Adipocyte (in vitro differentiated cells): Measurements from ENCODE around the gene ISCA2.

Experiments used
- DNase-seq: peaks from one replicate; pipeline ENCODE4 v3.0.0-alpha.2; 2015; ENCODE audit warnings: low read depth
- H3K27me3 ChIP-seq: replicated peaks from 2 replicates; pipeline ENCODE4 v1.7.0; 2013; ENCODE audit warnings: mild to moderate bottlenecking, low read length, moderate library complexity; ENCODE audit not compliant: control insufficient read depth, insufficient read depth
- H3K36me3 ChIP-seq: 2 replicates; pipeline ENCODE4 v1.7.0; 2013; ENCODE audit warnings: low read length, mild to moderate bottlenecking, moderate library complexity; ENCODE audit not compliant: control insufficient read depth, insufficient read depth, severe bottlenecking
- H3K4me1 ChIP-seq: 2 replicates; pipeline ENCODE4 v1.7.0; 2013; ENCODE audit warnings: mild to moderate bottlenecking, low read length, moderate library complexity; ENCODE audit not compliant: control insufficient read depth, insufficient read depth
- H3K4me3 ChIP-seq: 2 replicates; pipeline ENCODE4 v1.7.0; 2013; ENCODE audit warnings: mild to moderate bottlenecking, low read length, moderate library complexity
- H3K9ac ChIP-seq: 2 replicates; pipeline ENCODE4 v1.7.0; 2013; ENCODE audit warnings: mild to moderate bottlenecking, low read length, moderate library complexity
- H3K9me3 ChIP-seq: 2 replicates; pipeline ENCODE4 v1.7.0; 2013; ENCODE audit warnings: mild to moderate bottlenecking, low read length, moderate library complexity; ENCODE audit not compliant: control insufficient read depth

Gene ISCA2

GRCh38 chr14:74503291-74503937 is 9.8 kb downstream of the ISCA2 start:
- Histone ChIP-seq H3K9ac (no peak overlapping the region), H3K9me3 (no peaks in the 10 kb centered on the region), H3K36me3 (peaks cover 64% of the 10 kb centered on the region), H3K4me3 (no peak overlapping the region), H3K4me1 (peaks cover 5% of the 10 kb centered on the region), H3K27me3 (no peaks in the 10 kb centered on the region)
- no peak for DNase-seq

GRCh38 chr14:74503938-74504335 is 10.4 kb downstream of the ISCA2 start:
- H3K36me3 ChIP-seq, result peaks cover 68% of the 10 kb centered on the region

GRCh38 chr14:74504412-74504811 is 10.8 kb downstream of the ISCA2 start:
- Histone ChIP-seq H3K9ac (no peak overlapping the region), H3K9me3 (no peaks in the 10 kb centered on the region), H3K27me3 (no peaks in the 10 kb centered on the region), H3K4me1 (no peaks in the 10 kb centered on the region), H3K36me3 (peaks cover 68% of the 10 kb centered on the region), H3K4me3 (no peak overlapping the region)
- DNase-seq, result no peak

More at GRCh38 chr14:74503938-74504335, 10.4 kb downstream of the ISCA2 start:
- no peak overlapping the region for H3K9ac ChIP-seq
- H3K4me3 ChIP-seq, result no peak overlapping the region
- H3K9me3 ChIP-seq, result no peaks in the 10 kb centered on the region
- H3K4me1 ChIP-seq, result peaks cover under 1% of the 10 kb centered on the region
- no peak for DNase-seq
- H3K27me3 ChIP-seq, result no peaks in the 10 kb centered on the region

GRCh38 chr14:74504874-74505720 is 11.5 kb downstream of the ISCA2 start:
- H3K4me3 ChIP-seq, result no peak overlapping the region
- no peaks in the 10 kb centered on the region for H3K9me3 ChIP-seq
- no peaks in the 10 kb centered on the region for H3K4me1 ChIP-seq
- no peak for DNase-seq
- no peaks in the 10 kb centered on the region for H3K27me3 ChIP-seq
- no peak overlapping the region for H3K9ac ChIP-seq
- H3K36me3 ChIP-seq, result peaks cover 70% of the 10 kb centered on the region

- DNase-seq, result no peak
- H3K36me3 ChIP-seq, result peaks cover 65% of the 10 kb centered on the region
- H3K4me3 ChIP-seq, result no peak overlapping the region
Measured at GRCh38 chr14:74505831-74506230, 12.3 kb downstream of the ISCA2 start.

GRCh38 chr14:74506411-74506851 is 12.9 kb downstream of the ISCA2 start:
- H3K36me3 ChIP-seq, result peaks cover 65% of the 10 kb centered on the region
- no peak overlapping the region for H3K4me3 ChIP-seq
- H3K27me3 ChIP-seq, result no peaks in the 10 kb centered on the region
- no peaks in the 10 kb centered on the region for H3K9me3 ChIP-seq
- H3K4me1 ChIP-seq, result peaks cover 13% of the 10 kb centered on the region
- H3K9ac ChIP-seq, result no peak overlapping the region
- no peak for DNase-seq

More at GRCh38 chr14:74505831-74506230, 12.3 kb downstream of the ISCA2 start:
- no peaks in the 10 kb centered on the region for H3K9me3 ChIP-seq
- H3K27me3 ChIP-seq, result no peaks in the 10 kb centered on the region
- H3K9ac ChIP-seq, result no peak overlapping the region
- peaks cover 7% of the 10 kb centered on the region for H3K4me1 ChIP-seq

- Histone ChIP-seq H3K9ac (no peak overlapping the region), H3K27me3 (no peaks in the 10 kb centered on the region), H3K9me3 (no peaks in the 10 kb centered on the region), H3K36me3 (peaks cover 62% of the 10 kb centered on the region), H3K4me3 (no peak overlapping the region), H3K4me1 (peaks cover 19% of the 10 kb centered on the region)
- no peak for DNase-seq
Measured at GRCh38 chr14:74507085-74507484, 13.5 kb downstream of the ISCA2 start.

GRCh38 chr14:74507840-74508239 is 14.3 kb downstream of the ISCA2 start:
- no peaks in the 10 kb centered on the region for H3K9me3 ChIP-seq
- DNase-seq, result no peak

GRCh38 chr14:74508292-74508731 is 14.7 kb downstream of the ISCA2 start:
- H3K4me3 ChIP-seq, result no peak overlapping the region
- no peaks in the 10 kb centered on the region for H3K27me3 ChIP-seq
- no peak overlapping the region for H3K9ac ChIP-seq
- peaks cover 31% of the 10 kb centered on the region for H3K4me1 ChIP-seq
- peaks cover 49% of the 10 kb centered on the region for H3K36me3 ChIP-seq
- no peak for DNase-seq
- no peaks in the 10 kb centered on the region for H3K9me3 ChIP-seq

More at GRCh38 chr14:74507840-74508239, 14.3 kb downstream of the ISCA2 start:
- no peaks in the 10 kb centered on the region for H3K27me3 ChIP-seq
- H3K9ac ChIP-seq, result no peak overlapping the region
- H3K4me3 ChIP-seq, result no peak overlapping the region
- H3K36me3 ChIP-seq, result peaks cover 54% of the 10 kb centered on the region
- peaks cover 27% of the 10 kb centered on the region for H3K4me1 ChIP-seq

- H3K36me3 ChIP-seq, result peaks cover 46% of the 10 kb centered on the region
- DNase-seq, result no peak
- H3K4me3 ChIP-seq, result no peak overlapping the region
- peaks cover 36% of the 10 kb centered on the region for H3K4me1 ChIP-seq
- H3K9me3 ChIP-seq, result no peaks in the 10 kb centered on the region
- H3K9ac ChIP-seq, result no peak overlapping the region
- H3K27me3 ChIP-seq, result no peaks in the 10 kb centered on the region
Measured at GRCh38 chr14:74508844-74509428, 15.4 kb downstream of the ISCA2 start.

GRCh38 chr14:74509587-74510222 is 16.1 kb downstream of the ISCA2 start:
- peaks cover 39% of the 10 kb centered on the region for H3K36me3 ChIP-seq
- H3K9ac ChIP-seq, result no peak overlapping the region
- no peaks in the 10 kb centered on the region for H3K9me3 ChIP-seq
- no peaks in the 10 kb centered on the region for H3K27me3 ChIP-seq
- DNase-seq, result no peak
- H3K4me1 ChIP-seq, result peaks cover 44% of the 10 kb centered on the region
- no peak overlapping the region for H3K4me3 ChIP-seq
